GM12873 (cell line): ENCODE data around the gene DAB1.

Source experiments
- CTCF ChIP-seq: IDR thresholded peaks from 2 replicates; pipeline ENCODE4 v1.5.1; 2012; ENCODE audit warnings: low read depth, mild to moderate bottlenecking, moderate library complexity, low read length, control low read depth; ENCODE audit not compliant: insufficient read depth; ENCODE audit errors: missing control alignments

DAB1 gene

GRCh38 chr1:57278558-57278957, 145.3 kb downstream of the DAB1 start:
- TF ChIP-seq CTCF = no peak

GRCh38 chr1:57277681-57278080, 146.2 kb downstream of the DAB1 start:
- TF ChIP-seq CTCF = no peak

GRCh38 chr1:57276918-57277317, 146.9 kb downstream of the DAB1 start:
- TF ChIP-seq CTCF = no peak

- TF ChIP-seq CTCF = no peak
Measured at GRCh38 chr1:57272601-57273000, 151.3 kb downstream of the DAB1 start.

- TF ChIP-seq CTCF = no peak
Measured at GRCh38 chr1:57272150-57272549, 151.7 kb downstream of the DAB1 start.

GRCh38 chr1:57270927-57271698, 152.7 kb downstream of the DAB1 start:
- no peak for TF ChIP-seq CTCF

- no peak for TF ChIP-seq CTCF
Measured at GRCh38 chr1:57269630-57270225, 154.1 kb downstream of the DAB1 start.
